ENCODE measurements around the gene BST2.
A peak's percentile ranks its signal among the peaks of the same experiment; 100 is the strongest.

The BST2 gene

DNA sequence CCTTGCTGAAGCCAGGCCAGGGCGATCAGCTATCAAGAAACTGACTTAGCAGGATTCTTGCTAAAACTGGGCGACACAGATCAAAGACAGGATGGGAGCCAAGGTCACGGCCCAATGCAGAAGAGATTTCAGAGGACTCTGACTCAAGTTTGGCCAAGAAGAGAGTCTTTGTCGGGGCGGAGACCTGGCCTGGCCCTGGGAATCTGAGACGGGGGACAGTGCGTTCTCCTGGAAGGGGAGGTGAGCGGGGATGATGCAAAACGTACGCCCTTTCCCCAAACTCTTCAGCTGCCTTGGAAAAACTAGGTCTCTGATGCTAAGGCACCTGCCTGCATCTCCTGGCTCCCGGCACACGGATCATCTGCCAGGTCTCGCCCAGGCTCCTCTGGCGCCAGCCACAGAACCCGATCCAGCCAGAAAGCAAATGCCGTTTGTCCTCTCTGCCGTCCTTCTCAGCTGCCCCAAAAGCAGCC, 24.2 kb upstream of the BST2 start:
- no peak overlapping the region for H3K4me3 ChIP-seq (ENCODE audit: low read length)
- TF ChIP-seq ZNF274 (IDR thresholded peaks at IDR 0.05; ENCODE audit: low read depth, low read length): no peak

DNA sequence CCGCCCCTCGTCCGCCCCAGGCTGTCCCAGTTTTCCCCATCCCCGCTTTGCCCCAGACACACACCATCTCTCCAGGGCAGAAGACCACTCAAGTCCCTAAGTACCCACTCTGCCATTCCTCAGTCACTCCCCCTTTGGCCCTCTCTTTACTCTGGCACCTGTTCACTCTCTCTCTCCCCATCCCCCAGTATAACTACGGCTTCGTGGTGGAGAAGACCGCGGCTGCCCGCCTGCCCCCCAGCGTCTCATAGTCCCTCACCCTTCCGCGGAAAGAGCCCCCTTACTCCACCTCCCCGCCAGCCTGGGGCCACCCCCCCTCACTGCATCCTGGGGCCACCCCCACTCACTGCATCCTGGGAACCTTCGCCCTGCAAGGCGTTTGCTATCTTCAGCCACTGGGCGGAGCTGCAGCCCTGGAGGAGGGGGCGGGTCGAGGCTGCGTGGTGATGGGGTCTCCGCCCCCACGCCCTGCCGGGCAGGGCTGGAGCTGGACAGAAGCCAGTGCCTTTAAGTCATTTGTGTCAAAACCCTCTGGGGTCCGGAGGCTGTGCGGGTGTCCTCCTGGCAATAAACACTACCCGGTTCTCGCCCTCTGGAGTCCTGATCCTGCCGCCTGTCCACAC, 19.4 kb upstream of the BST2 start:
- no peak overlapping the region for H3K4me3 ChIP-seq (ENCODE audit: low read length)

GRCh38 chr19:17423429-17424208, 18.2 kb upstream of the BST2 start:
- no peak overlapping the region for H3K4me3 ChIP-seq (ENCODE audit: low read length)
- no peak for TF ChIP-seq ZNF274 (IDR thresholded peaks at IDR 0.05; ENCODE audit: low read depth, low read length)

More for the DNA sequence above, 19.4 kb upstream of the BST2 start:
- no peak for TF ChIP-seq ZNF274 (IDR thresholded peaks at IDR 0.05; ENCODE audit: low read depth, low read length)

- H3K4me3 ChIP-seq (ENCODE audit: low read length): no peak overlapping the region
- TF ChIP-seq ZNF274 (IDR thresholded peaks at IDR 0.05; ENCODE audit: low read depth, low read length): no peak
Observed at GRCh38 chr19:17421942-17422341, 16.5 kb upstream of the BST2 start.

DNA sequence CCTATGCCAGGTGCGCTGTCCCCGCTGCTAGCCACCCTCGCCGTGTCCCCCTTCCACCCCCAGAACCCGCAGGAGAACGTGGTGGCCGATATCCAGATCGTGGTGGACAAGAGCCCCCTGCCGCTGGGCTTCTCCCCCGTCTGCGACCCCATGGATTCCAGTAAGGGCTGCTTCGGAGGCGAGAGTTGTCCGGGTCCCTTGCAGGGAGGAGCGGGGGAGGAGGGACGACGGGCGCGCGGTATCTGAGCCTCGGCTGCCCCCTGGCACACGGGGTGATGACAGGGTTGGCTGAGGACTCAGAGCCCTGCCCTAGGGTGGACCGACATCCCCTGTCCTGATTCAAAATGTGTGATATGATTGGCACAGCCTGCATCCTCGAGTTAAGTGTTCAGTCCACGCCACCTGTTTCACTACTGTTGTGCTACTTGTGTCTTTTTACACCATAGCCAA, 15.1 kb upstream of the BST2 start:
- TF ChIP-seq ZNF274 (IDR thresholded peaks at IDR 0.05; ENCODE audit: low read depth, low read length): no peak
- peak overlapping the region; percentile 62 for H3K4me3 ChIP-seq (ENCODE audit: low read length)

- no peak for TF ChIP-seq ZNF274 (IDR thresholded peaks at IDR 0.05; ENCODE audit: low read depth, low read length)
- H3K4me3 ChIP-seq (ENCODE audit: low read length): peak within 1 kb of the TSS; percentile 75
Observed at GRCh38 chr19:17419621-17420474, 14.4 kb upstream of the BST2 start, which contains the start of gene MVB12A. MVB12A (plus strand) TSS chr19:17420047; CDS start chr19:17420136, 89 bp downstream.

DNA sequence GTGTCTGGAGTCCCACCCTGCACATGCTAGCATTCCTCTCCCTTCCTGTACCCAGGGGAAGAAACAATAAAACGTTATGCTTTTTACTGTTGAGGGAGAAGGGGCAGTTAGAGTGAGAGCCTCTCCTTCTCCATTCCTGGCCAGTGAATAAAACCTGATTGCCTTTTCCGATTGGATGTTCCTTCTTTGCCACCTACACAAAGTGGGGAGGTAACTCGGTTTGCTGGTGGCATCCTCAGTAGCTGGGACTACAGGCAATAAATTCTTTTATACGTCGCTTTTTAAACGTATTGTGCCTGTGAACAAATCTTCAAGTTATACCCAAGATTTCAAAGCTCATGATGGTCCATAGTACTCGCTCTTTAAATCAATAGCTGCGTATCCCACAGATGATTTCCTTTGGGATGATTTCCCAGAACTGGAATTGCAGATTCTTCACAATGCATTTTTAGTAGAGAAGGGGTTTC, 13.8 kb upstream of the BST2 start:
- H3K4me3 ChIP-seq (ENCODE audit: low read length): peak overlapping the region; percentile 75
- no peak for TF ChIP-seq ZNF274 (IDR thresholded peaks at IDR 0.05; ENCODE audit: low read depth, low read length)

DNA sequence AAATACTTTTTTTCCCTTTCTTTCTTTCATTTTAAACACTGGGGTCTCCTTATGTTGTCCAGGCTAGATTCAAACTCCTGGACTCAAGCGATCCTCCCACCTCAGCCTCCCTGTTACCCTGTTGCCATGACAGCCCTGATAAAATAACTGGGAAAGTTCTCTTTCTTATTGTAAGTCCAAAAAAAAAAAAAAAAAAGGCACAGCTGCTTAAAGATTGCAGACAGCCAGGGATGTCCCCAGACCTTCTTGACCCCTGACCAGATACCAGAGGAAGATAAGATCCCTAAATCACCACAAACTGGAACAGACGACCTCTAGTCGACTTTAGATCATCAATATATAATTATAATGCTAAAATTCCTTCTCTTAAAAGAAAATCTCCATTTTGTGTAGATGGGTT, 13.3 kb upstream of the BST2 start:
- peak overlapping the region; percentile 75 for H3K4me3 ChIP-seq (ENCODE audit: low read length)
- no peak for TF ChIP-seq ZNF274 (IDR thresholded peaks at IDR 0.05; ENCODE audit: low read depth, low read length)

DNA sequence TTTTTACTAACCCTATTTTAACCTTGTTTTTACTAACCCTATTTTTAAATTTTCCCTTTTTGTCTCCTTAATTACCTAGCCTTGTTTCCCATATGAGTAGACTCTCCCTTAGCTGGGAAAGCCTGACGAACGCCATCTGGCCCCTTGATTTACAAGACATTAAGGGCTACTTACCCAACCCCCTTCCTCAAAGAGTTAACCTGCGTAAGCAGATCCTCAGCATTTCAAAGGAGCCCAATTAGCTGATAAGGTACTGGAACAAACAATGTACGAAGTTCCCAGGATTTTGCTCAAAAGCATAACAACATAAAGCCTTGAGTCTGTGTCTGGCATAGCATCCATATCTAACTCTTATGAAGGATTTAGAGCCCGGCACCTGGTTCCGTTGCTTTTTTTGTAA, 9.7 kb upstream of the BST2 start:
- TF ChIP-seq ZNF274 (IDR thresholded peaks at IDR 0.05; ENCODE audit: low read depth, low read length): no peak
- no peak overlapping the region for H3K4me3 ChIP-seq (ENCODE audit: low read length)

GRCh38 chr19:17414097-17414496, 8.7 kb upstream of the BST2 start:
- no peak overlapping the region for H3K4me3 ChIP-seq (ENCODE audit: low read length)
- TF ChIP-seq ZNF274 (IDR thresholded peaks at IDR 0.05; ENCODE audit: low read depth, low read length): no peak

DNA sequence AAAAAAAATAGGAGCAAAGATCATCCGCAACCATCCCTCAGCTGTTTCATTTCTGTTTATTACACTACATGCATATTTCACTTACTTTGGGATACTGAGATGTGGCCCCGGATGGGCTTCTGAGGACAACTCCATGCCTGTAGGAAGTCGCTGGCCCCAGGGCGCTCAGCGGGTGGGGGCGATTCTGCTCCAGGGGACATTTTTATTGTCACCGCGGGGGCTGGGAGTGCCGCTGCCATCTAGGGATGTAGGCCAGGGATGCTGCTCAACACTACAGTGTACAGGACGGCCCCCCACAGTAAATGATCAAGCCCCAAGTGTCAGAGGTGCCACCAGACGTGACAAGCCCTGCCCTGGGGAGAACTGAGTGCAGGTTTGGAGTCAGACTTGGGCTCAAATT, 6.4 kb upstream of the BST2 start:
- no peak overlapping the region for H3K4me3 ChIP-seq (ENCODE audit: low read length)
- TF ChIP-seq ZNF274 (IDR thresholded peaks at IDR 0.05; ENCODE audit: low read depth, low read length): no peak

- H3K4me3 ChIP-seq (ENCODE audit: low read length): no peak overlapping the region
- no peak for TF ChIP-seq ZNF274 (IDR thresholded peaks at IDR 0.05; ENCODE audit: low read depth, low read length)
Observed at GRCh38 chr19:17409990-17410389, 4.6 kb upstream of the BST2 start.

GRCh38 chr19:17406887-17407196, 1.4 kb upstream of the BST2 start:
- TF ChIP-seq ZNF274 (IDR thresholded peaks at IDR 0.05; ENCODE audit: low read depth, low read length): no peak
- H3K4me3 ChIP-seq (ENCODE audit: low read length): peak overlapping the region; percentile 84
